ENCODE results near the gene KIFC3.
A peak's percentile ranks its signal among the peaks of the same experiment; 100 is the strongest.
"Not testable (repeated sequence)": the region's sequence is repeated elsewhere in the genome, so short reads cannot be mapped to it uniquely, and the experiment has no call there.

The KIFC3 gene

GRCh38 chr16:57838161-57838560 is 35.9 kb upstream of the KIFC3 start:
- Histone ChIP-seq H3K27me3 (ENCODE audit: control insufficient read depth in 1 of 2, insufficient read depth in 2 of 2, low read length in 2 of 2) (no peaks in the 10 kb centered on the region), H3K4me3 (ENCODE audit: low read depth in 1 of 2, low read length in 2 of 2) (no peak overlapping the region), H3K9me3 (ENCODE audit: control insufficient read depth in 1 of 2, low read length in 2 of 2) (no peaks in the 10 kb centered on the region), H3K9ac (ENCODE audit: low read depth in 1 of 2, low read length in 2 of 2) (no peak overlapping the region), H3K4me1 (ENCODE audit: control insufficient read depth in 1 of 2, insufficient read depth in 2 of 2, low read length in 2 of 2) (no peaks in the 10 kb centered on the region), H3K36me3 (ENCODE audit: control insufficient read depth in 1 of 2, insufficient read depth in 2 of 2, low read length in 2 of 2) (no peaks in the 10 kb centered on the region), H3K27ac (ENCODE audit: low read depth, low read length) (no peak overlapping the region)

- H3K27ac ChIP-seq (ENCODE audit: low read depth, low read length): no peak overlapping the region
- no peak overlapping the region for H3K4me3 ChIP-seq (ENCODE audit: low read depth in 1 of 2, low read length in 2 of 2)
- H3K4me1 ChIP-seq (ENCODE audit: control insufficient read depth in 1 of 2, insufficient read depth in 2 of 2, low read length in 2 of 2): no peaks in the 10 kb centered on the region
- no peaks in the 10 kb centered on the region for H3K27me3 ChIP-seq (ENCODE audit: control insufficient read depth in 1 of 2, insufficient read depth in 2 of 2, low read length in 2 of 2)
- H3K9ac ChIP-seq (ENCODE audit: low read depth in 1 of 2, low read length in 2 of 2): no peak overlapping the region
- no peaks in the 10 kb centered on the region for H3K36me3 ChIP-seq (ENCODE audit: control insufficient read depth in 1 of 2, insufficient read depth in 2 of 2, low read length in 2 of 2)
- H3K9me3 ChIP-seq (ENCODE audit: control insufficient read depth in 1 of 2, low read length in 2 of 2): no peaks in the 10 kb centered on the region
Measured at GRCh38 chr16:57837305-57838125, 35.2 kb upstream of the KIFC3 start.

- not testable (repeated sequence) for H3K4me3 ChIP-seq (ENCODE audit: low read depth in 1 of 2, low read length in 2 of 2); H3K9me3 ChIP-seq (ENCODE audit: control insufficient read depth in 1 of 2, low read length in 2 of 2); H3K4me1 ChIP-seq (ENCODE audit: control insufficient read depth in 1 of 2, insufficient read depth in 2 of 2, low read length in 2 of 2); H3K36me3 ChIP-seq (ENCODE audit: control insufficient read depth in 1 of 2, insufficient read depth in 2 of 2, low read length in 2 of 2); H3K27ac ChIP-seq (ENCODE audit: low read depth, low read length); H3K27me3 ChIP-seq (ENCODE audit: control insufficient read depth in 1 of 2, insufficient read depth in 2 of 2, low read length in 2 of 2); H3K9ac ChIP-seq (ENCODE audit: low read depth in 1 of 2, low read length in 2 of 2)
Measured at GRCh38 chr16:57835439-57835838, 33.1 kb upstream of the KIFC3 start.

GRCh38 chr16:57834936-57835335 is 32.6 kb upstream of the KIFC3 start:
- Histone ChIP-seq H3K4me1 (ENCODE audit: control insufficient read depth in 1 of 2, insufficient read depth in 2 of 2, low read length in 2 of 2) (no peaks in the 10 kb centered on the region), H3K27me3 (ENCODE audit: control insufficient read depth in 1 of 2, insufficient read depth in 2 of 2, low read length in 2 of 2) (no peaks in the 10 kb centered on the region), H3K36me3 (ENCODE audit: control insufficient read depth in 1 of 2, insufficient read depth in 2 of 2, low read length in 2 of 2) (no peaks in the 10 kb centered on the region), H3K27ac (ENCODE audit: low read depth, low read length) (no peak overlapping the region), H3K4me3 (ENCODE audit: low read depth in 1 of 2, low read length in 2 of 2) (no peak overlapping the region), H3K9me3 (ENCODE audit: control insufficient read depth in 1 of 2, low read length in 2 of 2) (no peaks in the 10 kb centered on the region), H3K9ac (ENCODE audit: low read depth in 1 of 2, low read length in 2 of 2) (no peak overlapping the region)

- Histone ChIP-seq H3K9me3 (ENCODE audit: control insufficient read depth in 1 of 2, low read length in 2 of 2) (no peaks in the 10 kb centered on the region), H3K27me3 (ENCODE audit: control insufficient read depth in 1 of 2, insufficient read depth in 2 of 2, low read length in 2 of 2) (no peaks in the 10 kb centered on the region), H3K4me1 (ENCODE audit: control insufficient read depth in 1 of 2, insufficient read depth in 2 of 2, low read length in 2 of 2) (peaks cover 14% of the 10 kb centered on the region in 2 donors), H3K27ac (ENCODE audit: low read depth, low read length) (no peak overlapping the region), H3K9ac (ENCODE audit: low read depth in 1 of 2, low read length in 2 of 2) (no peak overlapping the region), H3K36me3 (ENCODE audit: control insufficient read depth in 1 of 2, insufficient read depth in 2 of 2, low read length in 2 of 2) (no peaks in the 10 kb centered on the region), H3K4me3 (ENCODE audit: low read depth in 1 of 2, low read length in 2 of 2) (no peak overlapping the region)
Measured at GRCh38 chr16:57830890-57831484, 28.7 kb upstream of the KIFC3 start.

- H3K36me3 ChIP-seq (ENCODE audit: control insufficient read depth in 1 of 2, insufficient read depth in 2 of 2, low read length in 2 of 2): no peaks in the 10 kb centered on the region
- no peak overlapping the region for H3K27ac ChIP-seq (ENCODE audit: low read depth, low read length)
- H3K4me3 ChIP-seq (ENCODE audit: low read depth in 1 of 2, low read length in 2 of 2): no peak overlapping the region
- H3K27me3 ChIP-seq (ENCODE audit: control insufficient read depth in 1 of 2, insufficient read depth in 2 of 2, low read length in 2 of 2): no peaks in the 10 kb centered on the region
- peaks cover 14% of the 10 kb centered on the region in 2 donors for H3K4me1 ChIP-seq (ENCODE audit: control insufficient read depth in 1 of 2, insufficient read depth in 2 of 2, low read length in 2 of 2)
- H3K9me3 ChIP-seq (ENCODE audit: control insufficient read depth in 1 of 2, low read length in 2 of 2): no peaks in the 10 kb centered on the region
- no peak overlapping the region for H3K9ac ChIP-seq (ENCODE audit: low read depth in 1 of 2, low read length in 2 of 2)
Measured at GRCh38 chr16:57829969-57830360, 27.7 kb upstream of the KIFC3 start.

GRCh38 chr16:57828272-57829161 is 26.2 kb upstream of the KIFC3 start:
- H3K4me3 ChIP-seq (ENCODE audit: low read depth in 1 of 2, low read length in 2 of 2): no peak overlapping the region
- H3K4me1 ChIP-seq (ENCODE audit: control insufficient read depth in 1 of 2, insufficient read depth in 2 of 2, low read length in 2 of 2): peaks cover 14 to 19% of the 10 kb centered on the region in 2 donors
- H3K9ac ChIP-seq (ENCODE audit: low read depth in 1 of 2, low read length in 2 of 2): no peak overlapping the region
- no peaks in the 10 kb centered on the region for H3K9me3 ChIP-seq (ENCODE audit: control insufficient read depth in 1 of 2, low read length in 2 of 2)
- no peak overlapping the region for H3K27ac ChIP-seq (ENCODE audit: low read depth, low read length)
- H3K27me3 ChIP-seq (ENCODE audit: control insufficient read depth in 1 of 2, insufficient read depth in 2 of 2, low read length in 2 of 2): no peaks in the 10 kb centered on the region
- no peaks in the 10 kb centered on the region for H3K36me3 ChIP-seq (ENCODE audit: control insufficient read depth in 1 of 2, insufficient read depth in 2 of 2, low read length in 2 of 2)

GRCh38 chr16:57826706-57827625 is 24.7 kb upstream of the KIFC3 start:
- no peaks in the 10 kb centered on the region for H3K27me3 ChIP-seq (ENCODE audit: control insufficient read depth in 1 of 2, insufficient read depth in 2 of 2, low read length in 2 of 2)
- peaks cover 22% of the 10 kb centered on the region in 2 donors for H3K4me1 ChIP-seq (ENCODE audit: control insufficient read depth in 1 of 2, insufficient read depth in 2 of 2, low read length in 2 of 2)
- peak overlapping the region in 1 of 2 donors; percentile 5 for H3K4me3 ChIP-seq (ENCODE audit: low read depth in 1 of 2, low read length in 2 of 2)
- no peaks in the 10 kb centered on the region for H3K9me3 ChIP-seq (ENCODE audit: control insufficient read depth in 1 of 2, low read length in 2 of 2)
- peak overlapping the region; percentile 14 for H3K27ac ChIP-seq (ENCODE audit: low read depth, low read length)
- H3K36me3 ChIP-seq (ENCODE audit: control insufficient read depth in 1 of 2, insufficient read depth in 2 of 2, low read length in 2 of 2): no peaks in the 10 kb centered on the region
- no peak overlapping the region for H3K9ac ChIP-seq (ENCODE audit: low read depth in 1 of 2, low read length in 2 of 2)

GRCh38 chr16:57826052-57826451 is 23.8 kb upstream of the KIFC3 start:
- Histone ChIP-seq H3K27ac (ENCODE audit: low read depth, low read length) (no peak overlapping the region), H3K36me3 (ENCODE audit: control insufficient read depth in 1 of 2, insufficient read depth in 2 of 2, low read length in 2 of 2) (no peaks in the 10 kb centered on the region), H3K9me3 (ENCODE audit: control insufficient read depth in 1 of 2, low read length in 2 of 2) (no peaks in the 10 kb centered on the region), H3K4me3 (ENCODE audit: low read depth in 1 of 2, low read length in 2 of 2) (no peak overlapping the region), H3K4me1 (ENCODE audit: control insufficient read depth in 1 of 2, insufficient read depth in 2 of 2, low read length in 2 of 2) (peaks cover 25 to 29% of the 10 kb centered on the region in 2 donors), H3K27me3 (ENCODE audit: control insufficient read depth in 1 of 2, insufficient read depth in 2 of 2, low read length in 2 of 2) (no peaks in the 10 kb centered on the region), H3K9ac (ENCODE audit: low read depth in 1 of 2, low read length in 2 of 2) (no peak overlapping the region)

Data from duodenal mucosa (tissue), 2 donors.